ENCODE measurements around the gene MYOZ1.

GRCh38 chr10:73628405-73628804 lies 12.9 kb downstream of the MYOZ1 start:
- TF ChIP-seq CTCF (IDR thresholded peaks at IDR 0.05) (no peak), POLR2A (IDR thresholded peaks at IDR 0.05) (no peak), POLR2AphosphoS5 (IDR thresholded peaks at IDR 0.05) (no peak)
